ENCODE data around the gene CAPN5. TPM values are rescaled to one million over a fixed set of nuclear protein-coding genes. Genes with fewer than 3 reads are reported as not detected.

The CAPN5 gene
- total and polyA plus RNA-seq, 2 of the 13 experiments (the other 11 are each of a cell fraction or from before 2014, with no cell fraction given) = 0.27 to 1.2 TPM

GRCh38 chr11:77127920-77128691 is 61.3 kb downstream of the CAPN5 start, which contains the start of gene MYO7A (continued):
- TF ChIP-seq, protein P1, sequence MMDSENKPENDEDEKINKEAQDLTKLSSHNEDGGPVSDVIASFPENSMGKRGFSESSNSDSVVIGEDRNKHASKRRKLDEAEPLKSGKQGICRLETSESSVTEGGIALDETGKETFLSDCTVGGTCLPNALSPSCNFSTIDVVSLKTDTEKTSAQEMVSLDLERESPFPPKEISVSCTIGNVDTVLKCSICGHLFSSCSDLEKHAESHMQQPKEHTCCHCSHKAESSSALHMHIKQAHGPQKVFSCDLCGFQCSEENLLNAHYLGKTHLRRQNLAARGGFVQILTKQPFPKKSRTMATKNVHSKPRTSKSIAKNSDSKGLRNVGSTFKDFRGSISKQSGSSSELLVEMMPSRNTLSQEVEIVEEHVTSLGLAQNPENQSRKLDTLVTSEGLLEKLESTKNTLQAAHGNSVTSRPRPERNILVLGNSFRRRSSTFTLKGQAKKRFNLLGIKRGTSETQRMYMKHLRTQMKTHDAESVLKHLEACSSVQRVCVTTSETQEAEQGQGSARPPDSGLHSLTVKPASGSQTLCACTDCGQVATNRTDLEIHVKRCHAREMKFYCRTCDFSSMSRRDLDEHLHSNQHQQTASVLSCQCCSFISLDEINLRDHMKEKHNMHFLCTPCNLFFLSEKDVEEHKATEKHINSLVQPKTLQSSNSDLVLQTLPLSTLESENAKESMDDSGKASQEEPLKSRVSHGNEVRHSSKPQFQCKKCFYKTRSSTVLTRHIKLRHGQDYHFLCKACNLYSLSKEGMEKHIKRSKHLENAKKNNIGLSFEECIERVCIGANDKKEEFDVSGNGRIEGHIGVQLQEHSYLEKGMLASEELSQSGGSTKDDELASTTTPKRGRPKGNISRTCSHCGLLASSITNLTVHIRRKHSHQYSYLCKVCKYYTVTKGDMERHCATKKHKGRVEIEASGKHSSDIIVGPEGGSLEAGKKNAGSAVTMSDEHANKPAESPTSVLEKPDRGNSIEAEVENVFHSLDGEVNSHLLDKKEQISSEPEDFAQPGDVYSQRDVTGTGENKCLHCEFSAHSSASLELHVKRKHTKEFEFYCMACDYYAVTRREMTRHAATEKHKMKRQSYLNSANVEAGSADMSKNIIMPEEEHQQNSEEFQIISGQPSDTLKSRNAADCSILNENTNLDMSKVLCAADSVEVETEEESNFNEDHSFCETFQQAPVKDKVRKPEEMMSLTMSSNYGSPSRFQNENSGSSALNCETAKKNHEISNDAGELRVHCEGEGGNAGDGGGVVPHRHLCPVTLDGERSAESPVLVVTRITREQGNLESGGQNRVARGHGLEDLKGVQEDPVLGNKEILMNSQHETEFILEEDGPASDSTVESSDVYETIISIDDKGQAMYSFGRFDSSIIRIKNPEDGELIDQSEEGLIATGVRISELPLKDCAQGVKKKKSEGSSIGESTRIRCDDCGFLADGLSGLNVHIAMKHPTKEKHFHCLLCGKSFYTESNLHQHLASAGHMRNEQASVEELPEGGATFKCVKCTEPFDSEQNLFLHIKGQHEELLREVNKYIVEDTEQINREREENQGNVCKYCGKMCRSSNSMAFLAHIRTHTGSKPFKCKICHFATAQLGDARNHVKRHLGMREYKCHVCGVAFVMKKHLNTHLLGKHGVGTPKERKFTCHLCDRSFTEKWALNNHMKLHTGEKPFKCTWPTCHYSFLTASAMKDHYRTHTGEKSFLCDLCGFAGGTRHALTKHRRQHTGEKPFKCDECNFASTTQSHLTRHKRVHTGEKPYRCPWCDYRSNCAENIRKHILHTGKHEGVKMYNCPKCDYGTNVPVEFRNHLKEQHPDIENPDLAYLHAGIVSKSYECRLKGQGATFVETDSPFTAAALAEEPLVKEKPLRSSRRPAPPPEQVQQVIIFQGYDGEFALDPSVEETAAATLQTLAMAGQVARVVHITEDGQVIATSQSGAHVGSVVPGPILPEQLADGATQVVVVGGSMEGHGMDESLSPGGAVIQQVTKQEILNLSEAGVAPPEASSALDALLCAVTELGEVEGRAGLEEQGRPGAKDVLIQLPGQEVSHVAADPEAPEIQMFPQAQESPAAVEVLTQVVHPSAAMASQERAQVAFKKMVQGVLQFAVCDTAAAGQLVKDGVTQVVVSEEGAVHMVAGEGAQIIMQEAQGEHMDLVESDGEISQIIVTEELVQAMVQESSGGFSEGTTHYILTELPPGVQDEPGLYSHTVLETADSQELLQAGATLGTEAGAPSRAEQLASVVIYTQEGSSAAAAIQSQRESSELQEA (CRISPR knock-in tag; IDR thresholded peaks at IDR 0.05; ENCODE audit: not compliant biosample characterization) = peak; percentile 81
- TF ChIP-seq HDAC1 (CRISPR knock-in tag; IDR thresholded peaks at IDR 0.05) (peak; percentile 85), DNMT1 (CRISPR knock-in tag; IDR thresholded peaks at IDR 0.05) (no peak), CSRNP1 (CRISPR knock-in tag; IDR thresholded peaks at IDR 0.05) (no peak), ZNF24 (IDR thresholded peaks at IDR 0.05) (no peak), ZFP62 (CRISPR knock-in tag; IDR thresholded peaks at IDR 0.05) (no peak), RFX3 (CRISPR knock-in tag; IDR thresholded peaks at IDR 0.05) (no peak), NR2F6 (IDR thresholded peaks at IDR 0.05) (peak; percentile 40; the same call in 1 of the 2 replicates), NR2F6 (CRISPR knock-in tag; IDR thresholded peaks at IDR 0.05) (peak; percentile 74), ZNF383 (CRISPR knock-in tag; IDR thresholded peaks at IDR 0.05; ENCODE audit: borderline replicate concordance) (no peak), RARA (CRISPR knock-in tag; IDR thresholded peaks at IDR 0.05) (peak; percentile 43; the same call in 1 of the 2 replicates), BCL6 (CRISPR knock-in tag; IDR thresholded peaks at IDR 0.05) (peak; percentile 37; the same call in 1 of the 2 replicates)
- TF ChIP-seq, protein P2, sequence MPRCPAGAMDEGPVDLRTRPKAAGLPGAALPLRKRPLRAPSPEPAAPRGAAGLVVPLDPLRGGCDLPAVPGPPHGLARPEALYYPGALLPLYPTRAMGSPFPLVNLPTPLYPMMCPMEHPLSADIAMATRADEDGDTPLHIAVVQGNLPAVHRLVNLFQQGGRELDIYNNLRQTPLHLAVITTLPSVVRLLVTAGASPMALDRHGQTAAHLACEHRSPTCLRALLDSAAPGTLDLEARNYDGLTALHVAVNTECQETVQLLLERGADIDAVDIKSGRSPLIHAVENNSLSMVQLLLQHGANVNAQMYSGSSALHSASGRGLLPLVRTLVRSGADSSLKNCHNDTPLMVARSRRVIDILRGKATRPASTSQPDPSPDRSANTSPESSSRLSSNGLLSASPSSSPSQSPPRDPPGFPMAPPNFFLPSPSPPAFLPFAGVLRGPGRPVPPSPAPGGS (CRISPR knock-in tag; IDR thresholded peaks at IDR 0.05) = peak; percentile 83; the same call in 1 of the 2 replicates
- TF ChIP-seq, protein P3, sequence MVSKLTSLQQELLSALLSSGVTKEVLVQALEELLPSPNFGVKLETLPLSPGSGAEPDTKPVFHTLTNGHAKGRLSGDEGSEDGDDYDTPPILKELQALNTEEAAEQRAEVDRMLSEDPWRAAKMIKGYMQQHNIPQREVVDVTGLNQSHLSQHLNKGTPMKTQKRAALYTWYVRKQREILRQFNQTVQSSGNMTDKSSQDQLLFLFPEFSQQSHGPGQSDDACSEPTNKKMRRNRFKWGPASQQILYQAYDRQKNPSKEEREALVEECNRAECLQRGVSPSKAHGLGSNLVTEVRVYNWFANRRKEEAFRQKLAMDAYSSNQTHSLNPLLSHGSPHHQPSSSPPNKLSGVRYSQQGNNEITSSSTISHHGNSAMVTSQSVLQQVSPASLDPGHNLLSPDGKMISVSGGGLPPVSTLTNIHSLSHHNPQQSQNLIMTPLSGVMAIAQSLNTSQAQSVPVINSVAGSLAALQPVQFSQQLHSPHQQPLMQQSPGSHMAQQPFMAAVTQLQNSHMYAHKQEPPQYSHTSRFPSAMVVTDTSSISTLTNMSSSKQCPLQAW (CRISPR knock-in tag; IDR thresholded peaks at IDR 0.05) = peak; percentile 41; the same call in 1 of the 2 replicates

Data from HepG2 (cell line).